CD14-positive monocyte (primary cell): ENCODE results near the gene RDH8. TPM values are rescaled to one million over a fixed set of nuclear protein-coding genes. Genes with fewer than 3 reads are reported as not detected.

Source experiments
- DNase-seq, 3 donors: peaks; one replicate each; pipeline ENCODE4 v3.0.0-alpha.2; 2011 to 2022
- H2AFZ ChIP-seq: 2 replicates; pipeline ENCODE4 v1.6.0; 2012; ENCODE audit warnings: mild to moderate bottlenecking, low read depth, low read length, inconsistent platforms; ENCODE audit not compliant: insufficient read depth, poor library complexity, severe bottlenecking
- H3K27ac ChIP-seq, 2 donors: 1 replicate in 1 of 2; 2 replicates in 1 of 2; pipeline ENCODE4 v1.5.1; 2012 to 2013; ENCODE audit warnings: low read length in 2 of 2, control low read depth in 1 of 2, inconsistent platforms in 1 of 2, low read depth in 1 of 2, mild to moderate bottlenecking in 1 of 2
- H3K27me3 ChIP-seq, 2 donors: one replicate each; pipeline versions ENCODE4 v1.6.0 to v1.6.1; 2011 to 2013; ENCODE audit warnings: low read length in 2 of 2; ENCODE audit not compliant: control insufficient read depth in 2 of 2, insufficient read depth in 2 of 2
- H3K36me3 ChIP-seq, 2 donors: replicated peaks in 1 of 2; 1 replicate in 1 of 2; 2 replicates in 1 of 2; pipeline versions ENCODE4 v1.5.1 to v1.6.1; 2012 to 2013; ENCODE audit warnings: low read length in 2 of 2, control low read depth in 1 of 2, inconsistent platforms in 1 of 2, mild to moderate bottlenecking in 1 of 2; ENCODE audit not compliant: insufficient read depth in 2 of 2, control insufficient read depth in 1 of 2
- H3K4me1 ChIP-seq, 2 donors: 1 replicate in 1 of 2; 2 replicates in 1 of 2; pipeline versions ENCODE4 v1.5.1 to v1.6.1; 2012 to 2013; ENCODE audit warnings: low read length in 2 of 2, control low read depth in 1 of 2, inconsistent platforms in 1 of 2, mild to moderate bottlenecking in 1 of 2, moderate library complexity in 1 of 2; ENCODE audit not compliant: insufficient read depth in 2 of 2, control insufficient read depth in 1 of 2
- H3K4me2 ChIP-seq: replicated peaks from 2 replicates; pipeline ENCODE3; 2012; ENCODE audit warnings: low read length, moderate library complexity, mild to moderate bottlenecking; ENCODE audit not compliant: poor library complexity, severe bottlenecking; ENCODE audit errors: extremely low read depth
- H3K4me3 ChIP-seq, 3 experiments: fragments of 200-600 bp in 1 of 3; sonication (generic) in 1 of 3; replicated peaks in 1 of 3; 1 replicate in 2 of 3; 2 replicates in 1 of 3; pipeline ENCODE4 v1.5.1; 2011 to 2013; ENCODE audit warnings: low read length in 3 of 3, mild to moderate bottlenecking in 3 of 3, control low read depth in 2 of 3, low read depth in 2 of 3, inconsistent platforms in 1 of 3, moderate library complexity in 1 of 3
- H3K79me2 ChIP-seq: 2 replicates; pipeline ENCODE4 v1.6.0; 2012; ENCODE audit warnings: mild to moderate bottlenecking, control low read depth, inconsistent platforms, low read length, moderate library complexity; ENCODE audit not compliant: insufficient read depth
- H3K9ac ChIP-seq: 2 replicates; pipeline ENCODE4 v1.6.0; 2017; ENCODE audit warnings: low read length, mild to moderate bottlenecking; ENCODE audit not compliant: insufficient read depth, poor library complexity, severe bottlenecking
- H3K9me3 ChIP-seq, 2 donors: replicated peaks in 1 of 2; 1 replicate in 1 of 2; 2 replicates in 1 of 2; pipeline versions ENCODE4 v1.5.1 to v1.6.1; 2012 to 2013; ENCODE audit warnings: low read length in 2 of 2, control low read depth in 1 of 2; ENCODE audit not compliant: control insufficient read depth in 1 of 2, insufficient read depth in 1 of 2
- H4K20me1 ChIP-seq: 2 replicates; pipeline ENCODE4 v1.6.0; 2012; ENCODE audit warnings: mild to moderate bottlenecking, low read length, control low read depth, moderate library complexity; ENCODE audit not compliant: insufficient read depth
- H3K27ac Mint-ChIP-seq, 7 donors: one replicate each; pipeline ENCODE4 v1.8.0; 2020; ENCODE audit warnings: mild to moderate bottlenecking in 7 of 7, mixed read lengths in 7 of 7, moderate library complexity in 6 of 7, inconsistent platforms in 2 of 7
- H3K27me3 Mint-ChIP-seq, 3 donors: one replicate each; pipeline ENCODE4 v1.8.0; 2021 to 2022; ENCODE audit warnings: low read depth in 3 of 3, mild to moderate bottlenecking in 3 of 3, mixed read lengths in 3 of 3, moderate library complexity in 3 of 3, inconsistent platforms in 1 of 3
- H3K36me3 Mint-ChIP-seq, 2 donors: one replicate each; pipeline ENCODE4 v1.8.0; 2020; ENCODE audit warnings: mixed read lengths in 2 of 2, inconsistent platforms in 1 of 2, mild to moderate bottlenecking in 1 of 2
- H3K4me1 Mint-ChIP-seq: one replicate; pipeline ENCODE4 v1.8.0; 2020; ENCODE audit warnings: mild to moderate bottlenecking, mixed read lengths
- H3K4me3 Mint-ChIP-seq, 2 donors: one replicate each; pipeline ENCODE4 v1.8.0; 2020; ENCODE audit warnings: mild to moderate bottlenecking in 2 of 2, mixed read lengths in 2 of 2, moderate library complexity in 1 of 2
- H3K9me3 Mint-ChIP-seq, 7 donors: one replicate each; pipeline ENCODE4 v1.8.0; 2020 to 2022; ENCODE audit warnings: mixed read lengths in 7 of 7, mild to moderate bottlenecking in 6 of 7, moderate library complexity in 6 of 7, inconsistent platforms in 2 of 7
- CTCF ChIP-seq: fragments of 200-600 bp; IDR thresholded peaks from one replicate; pipeline ENCODE4 v1.8.0; 2022; ENCODE audit warnings: antibody characterized with exemption, mild to moderate bottlenecking
- WGBS: methylation state at CpG from one replicate; pipeline ENCODE4 v1.1.5; 2013; ENCODE audit warnings: missing lambda C conversion rate; ENCODE audit not compliant: insufficient coverage; 5-methylcytosine and 5-hydroxymethylcytosine counted together
- intact Hi-C, 2 donors: fragments of 100-400 bp; cut with micrococcal nuclease; formaldehyde crosslinking; loops; one replicate each; pipeline versions ENCODE4 v1.15.0 to v1.15.1; 2023
- polyA plus RNA-seq, 3 donors: library from polyadenylated mRNA; depleted of rRNA in 1 of 3; unstranded in 2 of 3; stranded (reverse) in 1 of 3; fragments of 300-500 nt in 2 of 3; fragments of >200 nt in 1 of 3; fragmentation: Illumina TruSeq in 2 of 3; gene quantifications; 1 replicate in 2 of 3; 2 replicates in 1 of 3; pipeline ENCODE4 v1.2.3, GENCODE V29; 2012 to 2021

RDH8 gene
- polyA plus RNA-seq, 3 donors = not detected

- no peak for DNase-seq
- Histone ChIP-seq H4K20me1 (no peaks in the 10 kb centered on the region), H3K9ac (no peak within 1 kb of the TSS), H3K4me3 (no peak within 1 kb of the TSS), H3K36me3 (no peaks in the 10 kb centered on the region), H3K27me3 (peaks cover 20 to 41% of the 10 kb centered on the region in 2 donors), H3K79me2 (no peaks in the 10 kb centered on the region), H3K27ac (no peak within 1 kb of the TSS), H3K9me3 (no peaks in the 10 kb centered on the region), H2AFZ (no peak within 1 kb of the TSS), H3K4me1 (no peaks in the 10 kb centered on the region), H3K4me2 (peak within 1 kb of the TSS; percentile 26)
- 2% methylated on average over 37 of the region's 38 CpGs for WGBS
- Mint-ChIP-seq H3K4me1 (peaks cover 6% of the 10 kb centered on the region), H3K27ac (peak within 1 kb of the TSS in 1 of 7 donors; percentile 5), H3K36me3 (peaks cover 0 to 3% of the 10 kb centered on the region in 2 donors), H3K9me3 (peaks cover 0 to 11% (median 5%) of the 10 kb centered on the region in 7 donors), H3K4me3 (peak within 1 kb of the TSS in 1 of 2 donors; percentile 70), H3K27me3 (peaks cover 42 to 66% (median 55%) of the 10 kb centered on the region in 3 donors)
- no peak for TF ChIP-seq CTCF
- intact Hi-C loops = no loop called here
Observed at GRCh38 chr19:10010247-10010691, 3.0 kb upstream of the RDH8 start, which contains the start of gene COL5A3. Gene COL5A3, minus strand, starts transcription at chr19:10010504. Its CDS starts 119 bp downstream, at chr19:10010385.

GRCh38 chr19:10010939-10011338, 2.3 kb upstream of the RDH8 start:
- no peak for TF ChIP-seq CTCF
- Histone ChIP-seq H3K4me1 (no peaks in the 10 kb centered on the region), H3K27me3 (peaks cover 20 to 41% of the 10 kb centered on the region in 2 donors), H4K20me1 (no peaks in the 10 kb centered on the region), H3K27ac (no peak overlapping the region), H3K4me2 (no peak overlapping the region), H3K36me3 (no peaks in the 10 kb centered on the region), H2AFZ (no peak overlapping the region), H3K79me2 (no peaks in the 10 kb centered on the region), H3K9ac (no peak overlapping the region), H3K9me3 (no peaks in the 10 kb centered on the region), H3K4me3 (no peak overlapping the region)
- peak overlapping the region in 1 of 2 donors; percentile 70 for H3K4me3 Mint-ChIP-seq
- no peak for DNase-seq
- H3K27ac Mint-ChIP-seq = no peak overlapping the region
- intact Hi-C loops = no loop called here
- H3K9me3 Mint-ChIP-seq = peaks cover 0 to 11% (median 5%) of the 10 kb centered on the region in 7 donors
- H3K27me3 Mint-ChIP-seq = peaks cover 42 to 66% (median 55%) of the 10 kb centered on the region in 3 donors
- peaks cover 0 to 3% of the 10 kb centered on the region in 2 donors for H3K36me3 Mint-ChIP-seq
- peaks cover 6% of the 10 kb centered on the region for H3K4me1 Mint-ChIP-seq
- 73% methylated on average over 7 of the region's 9 CpGs for WGBS
